HepG2 (cell line): ENCODE data around the gene MTSS2. TPM values are rescaled to one million over a fixed set of nuclear protein-coding genes. Genes with fewer than 3 reads are reported as not detected.

Experiments used
- ESRRA ChIP-seq: sonication (generic); formaldehyde crosslinking; IDR thresholded peaks from 2 replicates; pipeline ENCODE4 v1.5.1; 2020; ENCODE audit warnings: mild to moderate bottlenecking, low read depth, missing genetic modification reagents
- HDAC1 ChIP-seq: sonication (generic); formaldehyde crosslinking; IDR thresholded peaks from 2 replicates; pipeline ENCODE4 v1.5.1; 2020; ENCODE audit warnings: mild to moderate bottlenecking, missing genetic modification reagents
- HOXD1 ChIP-seq: sonication (generic); formaldehyde crosslinking; IDR thresholded peaks from 2 replicates; pipeline ENCODE4 v1.5.0; 2020; ENCODE audit warnings: missing genetic modification reagents
- KMT2A ChIP-seq: sonication (generic); formaldehyde crosslinking; IDR thresholded peaks from 2 replicates; pipeline ENCODE4 v1.4.0; 2020; ENCODE audit warnings: missing genetic modification reagents
- MAZ ChIP-seq, 2 experiments: sonication (generic) in 1 of 2; formaldehyde crosslinking in 1 of 2; IDR thresholded peaks; 2 replicates each; pipeline versions ENCODE4 v1.5.0 to v1.6.1; 2012 to 2020; ENCODE audit warnings: low read depth in 2 of 2, mild to moderate bottlenecking in 2 of 2, borderline replicate concordance in 1 of 2, improper control_type of control experiment in 1 of 2, low read length in 1 of 2, missing genetic modification reagents in 1 of 2, moderate library complexity in 1 of 2
- NRL ChIP-seq: sonication (generic); formaldehyde crosslinking; IDR thresholded peaks from 2 replicates; pipeline ENCODE4 v1.5.0; 2020; ENCODE audit warnings: missing genetic modification reagents, mild to moderate bottlenecking, moderate library complexity, borderline replicate concordance
- PHF5A ChIP-seq: IDR thresholded peaks from one replicate; pipeline ENCODE4 v1.6.1; 2018; ENCODE audit warnings: low read depth, missing genetic modification reagents; ENCODE audit not compliant: unreplicated experiment
- RFXANK ChIP-seq: IDR thresholded peaks from 2 replicates; pipeline ENCODE4 v1.6.1; 2016
- RXRB ChIP-seq: IDR thresholded peaks from 2 replicates; pipeline ENCODE4 v1.6.1; 2016; ENCODE audit warnings: borderline replicate concordance, missing genetic modification reagents, missing compliant biosample characterization
- SP4 ChIP-seq: sonication (generic); formaldehyde crosslinking; IDR thresholded peaks from 2 replicates; pipeline ENCODE4 v1.8.1; 2023; ENCODE audit warnings: mild to moderate bottlenecking, missing genetic modification reagents
- SPEN ChIP-seq: sonication (generic); formaldehyde crosslinking; IDR thresholded peaks from 2 replicates; pipeline ENCODE4 v1.5.1; 2020; ENCODE audit warnings: low read depth, mild to moderate bottlenecking, missing genetic modification reagents
- STAG1 ChIP-seq: sonication (generic); formaldehyde crosslinking; IDR thresholded peaks from 2 replicates; pipeline ENCODE4 v1.4.0; 2020; ENCODE audit warnings: missing genetic modification reagents
- TCF7L2 ChIP-seq: IDR thresholded peaks from 2 replicates; pipeline ENCODE4 v1.6.1; 2011; ENCODE audit warnings: mild to moderate bottlenecking, low read depth, low read length, moderate library complexity
- U2AF2 ChIP-seq: fragments of 200-400 bp; formaldehyde crosslinking; IDR thresholded peaks from 2 replicates; pipeline ENCODE4 v1.6.1; 2017; ENCODE audit warnings: low read depth, mild to moderate bottlenecking, low read length
- ZEB1 ChIP-seq: IDR thresholded peaks from 2 replicates; pipeline ENCODE4 v1.6.1; 2012; ENCODE audit warnings: mild to moderate bottlenecking, low read depth, inconsistent platforms; ENCODE audit not compliant: insufficient replicate concordance
- ZNF256 ChIP-seq: sonication (generic); formaldehyde crosslinking; conservative IDR thresholded peaks from 2 replicates; pipeline ENCODE4 v1.4.0; 2020; ENCODE audit warnings: missing genetic modification reagents
- ZNF280B ChIP-seq: sonication (generic); formaldehyde crosslinking; IDR thresholded peaks from 2 replicates; pipeline ENCODE4 v1.5.0; 2020; ENCODE audit warnings: missing genetic modification reagents, mild to moderate bottlenecking, borderline replicate concordance
- ZNF446 ChIP-seq: sonication (generic); formaldehyde crosslinking; IDR thresholded peaks from 2 replicates; pipeline ENCODE4 v1.5.0; 2020; ENCODE audit warnings: mild to moderate bottlenecking, missing genetic modification reagents
- ZNF576 ChIP-seq: sonication (generic); formaldehyde crosslinking; IDR thresholded peaks from 2 replicates; pipeline ENCODE4 v1.4.0; 2020; ENCODE audit warnings: mild to moderate bottlenecking, missing genetic modification reagents
- ZNF607 ChIP-seq: sonication (generic); formaldehyde crosslinking; IDR thresholded peaks from 2 replicates; pipeline ENCODE4 v1.5.1; 2020; ENCODE audit warnings: missing genetic modification reagents, mild to moderate bottlenecking, borderline replicate concordance
- ZNF720 ChIP-seq: sonication (generic); formaldehyde crosslinking; IDR thresholded peaks from 2 replicates; pipeline ENCODE4 v1.4.0; 2020; ENCODE audit warnings: missing genetic modification reagents
- polyA plus RNA-seq, 8 experiments: library from polyadenylated mRNA; depleted of rRNA in 3 of 8; stranded (reverse) in 7 of 8; unstranded in 1 of 8; fragments of >200 nt; fragmentation: Illumina TruSeq in 4 of 8; extraction: Trizol in 4 of 8; gene quantifications; 2 replicates each; pipeline versions ENCODE4 v1.2.1 to v1.2.3, GENCODE V29; 2011 to 2016; ENCODE audit warnings: low read depth in 4 of 8, missing spikeins in 1 of 8, mixed read lengths in 1 of 8; ENCODE audit not compliant: insufficient read depth in 1 of 8
- total RNA-seq, 5 experiments: library from RNA; depleted of rRNA; stranded (reverse); fragments of >200 nt; fragmentation: Illumina TruSeq; extraction: Trizol; gene quantifications; 2 replicates each; pipeline ENCODE4 v1.2.3, GENCODE V29; 2016; ENCODE audit warnings: low read depth in 1 of 5
- TF ChIP-seq, protein P1 (sequence below): IDR thresholded peaks from 2 replicates; pipeline ENCODE4 v1.6.1; 2016; ENCODE audit warnings: low read depth, borderline replicate concordance
- TF ChIP-seq, protein P2 (sequence below): IDR thresholded peaks from 2 replicates; pipeline ENCODE4 v1.6.1; 2018; ENCODE audit warnings: missing genetic modification reagents, mild to moderate bottlenecking, missing compliant biosample characterization
- TF ChIP-seq, protein P3 (sequence below): sonication (generic); formaldehyde crosslinking; IDR thresholded peaks from 2 replicates; pipeline ENCODE4 v1.4.0; 2020; ENCODE audit warnings: mild to moderate bottlenecking, missing genetic modification reagents

The MTSS2 gene
- total and polyA plus RNA-seq, 2 of the 13 experiments (the other 11 are each of a cell fraction or from before 2014, with no cell fraction given): 132 to 242 TPM

GRCh38 chr16:70689035-70689969 is 3.4 kb upstream of the MTSS2 start (continued):
- TF ChIP-seq, protein P1, sequence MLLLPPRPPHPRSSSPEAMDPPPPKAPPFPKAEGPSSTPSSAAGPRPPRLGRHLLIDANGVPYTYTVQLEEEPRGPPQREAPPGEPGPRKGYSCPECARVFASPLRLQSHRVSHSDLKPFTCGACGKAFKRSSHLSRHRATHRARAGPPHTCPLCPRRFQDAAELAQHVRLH (CRISPR knock-in tag): peak; percentile 40; the same call in 1 of the 2 replicates
- 0 out of 2 replicates have a peak, but pooled peaks have one; percentile 12 for TF ChIP-seq KMT2A
- no peak; the same call in 1 of the 2 replicates for TF ChIP-seq ZNF280B (CRISPR knock-in tag)
- TF ChIP-seq ZEB1: no peak
- peak; percentile 71; the same call in 1 of the 2 replicates for TF ChIP-seq ZNF256
- TF ChIP-seq RFXANK (CRISPR knock-in tag): no peak; the same call in 1 of the 2 replicates
- TF ChIP-seq ZNF576 (CRISPR knock-in tag): no peak
- peak; percentile 62; the same call in 1 of the 2 replicates for TF ChIP-seq TCF7L2
- TF ChIP-seq U2AF2: no peak
- TF ChIP-seq RXRB (CRISPR knock-in tag): peak; percentile 52; the same call in 1 of the 2 replicates
- TF ChIP-seq, protein P2, sequence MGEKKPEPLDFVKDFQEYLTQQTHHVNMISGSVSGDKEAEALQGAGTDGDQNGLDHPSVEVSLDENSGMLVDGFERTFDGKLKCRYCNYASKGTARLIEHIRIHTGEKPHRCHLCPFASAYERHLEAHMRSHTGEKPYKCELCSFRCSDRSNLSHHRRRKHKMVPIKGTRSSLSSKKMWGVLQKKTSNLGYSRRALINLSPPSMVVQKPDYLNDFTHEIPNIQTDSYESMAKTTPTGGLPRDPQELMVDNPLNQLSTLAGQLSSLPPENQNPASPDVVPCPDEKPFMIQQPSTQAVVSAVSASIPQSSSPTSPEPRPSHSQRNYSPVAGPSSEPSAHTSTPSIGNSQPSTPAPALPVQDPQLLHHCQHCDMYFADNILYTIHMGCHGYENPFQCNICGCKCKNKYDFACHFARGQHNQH (CRISPR knock-in tag): peak; percentile 53; the same call in 1 of the 2 replicates
- peak; percentile 67 for TF ChIP-seq HDAC1
- no peak for TF ChIP-seq ZNF720 (CRISPR knock-in tag)
- TF ChIP-seq ZNF607: no peak
- TF ChIP-seq ZNF446 (CRISPR knock-in tag): no peak
- TF ChIP-seq HOXD1 (CRISPR knock-in tag): peak; percentile 56; the same call in 1 of the 2 replicates
- TF ChIP-seq PHF5A (CRISPR knock-in tag): no peak
- TF ChIP-seq, protein P3, sequence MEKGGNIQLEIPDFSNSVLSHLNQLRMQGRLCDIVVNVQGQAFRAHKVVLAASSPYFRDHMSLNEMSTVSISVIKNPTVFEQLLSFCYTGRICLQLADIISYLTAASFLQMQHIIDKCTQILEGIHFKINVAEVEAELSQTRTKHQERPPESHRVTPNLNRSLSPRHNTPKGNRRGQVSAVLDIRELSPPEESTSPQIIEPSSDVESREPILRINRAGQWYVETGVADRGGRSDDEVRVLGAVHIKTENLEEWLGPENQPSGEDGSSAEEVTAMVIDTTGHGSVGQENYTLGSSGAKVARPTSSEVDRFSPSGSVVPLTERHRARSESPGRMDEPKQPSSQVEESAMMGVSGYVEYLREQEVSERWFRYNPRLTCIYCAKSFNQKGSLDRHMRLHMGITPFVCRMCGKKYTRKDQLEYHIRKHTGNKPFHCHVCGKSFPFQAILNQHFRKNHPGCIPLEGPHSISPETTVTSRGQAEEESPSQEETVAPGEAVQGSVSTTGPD: peak; percentile 66; the same call in 1 of the 2 replicates
- TF ChIP-seq ESRRA (CRISPR knock-in tag): no peak
- TF ChIP-seq SP4 (CRISPR knock-in tag): peak; percentile 32; the same call in 1 of the 2 replicates
- peak; percentile 85 for TF ChIP-seq MAZ (IDR thresholded peaks at IDR 0.05; ENCODE audit: borderline replicate concordance, low read depth, low read length)
- TF ChIP-seq MAZ (CRISPR knock-in tag; IDR thresholded peaks at IDR 0.05; ENCODE audit: low read depth): no peak
- peak; percentile 27; the same call in 1 of the 2 replicates for TF ChIP-seq SPEN (CRISPR knock-in tag)
- TF ChIP-seq STAG1 (CRISPR knock-in tag): 0 out of 2 replicates have a peak, but pooled peaks have one; percentile 27
- 0 out of 2 replicates have a peak, but pooled peaks have one; percentile 13 for TF ChIP-seq NRL (CRISPR knock-in tag)
